Measurements from ENCODE around the gene CAP1. TPM values are rescaled to one million over a fixed set of nuclear protein-coding genes. Genes with fewer than 3 reads are reported as not detected.
"Not testable (repeated sequence)": the region's sequence is repeated elsewhere in the genome, so short reads cannot be mapped to it uniquely, and the experiment has no call there.

The CAP1 gene
- total RNA-seq, 2 experiments from 2014 or later, result 527 to 553 TPM

GRCh38 chr1:40034869-40035268, 5.7 kb upstream of the CAP1 start:
- H3K4me1 Mint-ChIP-seq, result peaks cover 42% of the 10 kb centered on the region
- H3K27me3 Mint-ChIP-seq, result no peaks in the 10 kb centered on the region
- H3K36me3 Mint-ChIP-seq (ENCODE audit: low read depth), result peaks cover 4% of the 10 kb centered on the region
- intact Hi-C loops (cut with DNase I, micrococcal nuclease), result no loop called here
- H3K4me3 Mint-ChIP-seq, result no peak overlapping the region
- H3K27ac Mint-ChIP-seq, result peak overlapping the region; percentile 71
- DNase-seq (no peak), ATAC-seq (no peak)
- H3K9me3 Mint-ChIP-seq (ENCODE audit: low read depth), result no peaks in the 10 kb centered on the region
- ChIA-PET CTCF (interaction anchor here (0.6 to 1.2 kb wide), 11 partner anchors 9 to 215 kb away, joined by 3 to 4 read pairs (median 3); no protein-coding TSS in a partner anchor), POLR2A (interaction anchor here (0.6 kb wide), 1 partner anchor 199 kb away, joined by 3 read pairs; no protein-coding TSS in a partner anchor)

GRCh38 chr1:40036574-40036973, 4.0 kb upstream of the CAP1 start:
- CTCF ChIA-PET, result no interaction called here
- H3K4me3 Mint-ChIP-seq, result no peak overlapping the region
- no peak overlapping the region for H3K27ac Mint-ChIP-seq
- POLR2A ChIA-PET, result no interaction called here
- intact Hi-C loops (cut with DNase I, micrococcal nuclease), result no loop called here
- H3K36me3 Mint-ChIP-seq (ENCODE audit: low read depth), result peaks cover 10% of the 10 kb centered on the region
- ATAC-seq, result no peak
- peaks cover 40% of the 10 kb centered on the region for H3K4me1 Mint-ChIP-seq
- DNase-seq, result no peak
- no peaks in the 10 kb centered on the region for H3K27me3 Mint-ChIP-seq
- no peaks in the 10 kb centered on the region for H3K9me3 Mint-ChIP-seq (ENCODE audit: low read depth)

- DNase-seq; H3K9me3 Mint-ChIP-seq (ENCODE audit: low read depth); H3K27ac Mint-ChIP-seq; CTCF ChIA-PET; intact Hi-C loops (cut with DNase I, micrococcal nuclease); H3K27me3 Mint-ChIP-seq; POLR2A ChIA-PET; ATAC-seq; H3K4me3 Mint-ChIP-seq: not testable (repeated sequence)
- Mint-ChIP-seq H3K36me3 (ENCODE audit: low read depth) (peaks cover 15% of the 10 kb centered on the region), H3K4me1 (peaks cover 44% of the 10 kb centered on the region)
Measured at GRCh38 chr1:40037254-40037653, 3.3 kb upstream of the CAP1 start.

DNA sequence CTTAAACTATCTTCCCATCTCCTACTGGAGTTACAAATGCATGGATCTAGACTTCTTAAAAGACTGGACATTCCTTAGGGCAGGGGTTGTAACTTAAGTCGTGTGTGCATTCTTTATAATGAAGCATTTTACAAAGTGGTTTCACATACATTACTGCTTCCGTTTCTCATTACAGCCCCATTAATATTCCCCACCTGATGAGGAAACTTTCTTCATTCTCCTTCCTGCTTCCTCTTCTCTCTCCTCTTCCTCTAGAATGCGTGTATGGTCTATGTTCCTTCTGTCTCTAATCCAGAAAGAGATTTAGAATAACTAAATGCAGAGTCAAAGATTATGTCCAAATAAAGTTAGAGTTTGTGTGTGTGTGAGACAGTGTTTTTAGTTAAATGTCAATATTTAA, 1.8 kb upstream of the CAP1 start:
- H3K27me3 Mint-ChIP-seq, result no peaks in the 10 kb centered on the region
- peak overlapping the region; percentile 99 for H3K4me3 Mint-ChIP-seq
- peaks cover 54% of the 10 kb centered on the region for H3K4me1 Mint-ChIP-seq
- ChIA-PET POLR2A (interaction anchor here (0.9 to 1.2 kb wide), 2 partner anchors 9 to 80 kb away, joined by 3 to 7 read pairs; no protein-coding TSS in a partner anchor), CTCF (interaction anchor here (0.8 kb wide), 1 partner anchor 11 kb away, joined by 3 read pairs; no protein-coding TSS in a partner anchor)
- no peaks in the 10 kb centered on the region for H3K9me3 Mint-ChIP-seq (ENCODE audit: low read depth)
- peaks cover 24% of the 10 kb centered on the region for H3K36me3 Mint-ChIP-seq (ENCODE audit: low read depth)
- DNase-seq (no peak), ATAC-seq (no peak)
- H3K27ac Mint-ChIP-seq, result peak overlapping the region; percentile 99
- intact Hi-C loops (cut with DNase I, micrococcal nuclease), result no loop called here

- POLR2A ChIA-PET, result interaction anchor here (0.8 to 0.9 kb wide), 2 partner anchors 10 to 18 kb away, joined by 6 to 7 read pairs; no protein-coding TSS in a partner anchor
- intact Hi-C loops (cut with DNase I, micrococcal nuclease), result no loop called here
- Mint-ChIP-seq H3K27me3 (no peaks in the 10 kb centered on the region), H3K4me1 (peaks cover 55% of the 10 kb centered on the region), H3K9me3 (ENCODE audit: low read depth) (no peaks in the 10 kb centered on the region), H3K36me3 (ENCODE audit: low read depth) (peaks cover 30% of the 10 kb centered on the region), H3K4me3 (peak overlapping the region; percentile 99), H3K27ac (peak overlapping the region; percentile 99)
- CTCF ChIA-PET, result interaction anchor here (0.5 to 1.8 kb wide), 5 partner anchors 8 to 743 kb away, joined by 3 to 6 read pairs (median 4); no protein-coding TSS in a partner anchor
- DNase-seq (no peak), ATAC-seq (peak; percentile 0)
Measured at GRCh38 chr1:40039245-40039756, 1.2 kb upstream of the CAP1 start.

- peaks cover 32% of the 10 kb centered on the region for H3K36me3 Mint-ChIP-seq (ENCODE audit: low read depth)
- no peaks in the 10 kb centered on the region for H3K9me3 Mint-ChIP-seq (ENCODE audit: low read depth)
- H3K4me3 Mint-ChIP-seq, result peak overlapping the region; percentile 99
- intact Hi-C loops (cut with DNase I, micrococcal nuclease), result loop anchor here (1.0 to 10.0 kb wide), 13 partner anchors 19 to 822 kb away; partner anchors contain the start of genes NFYC (in 2 of the 2), ZMPSTE24 (in 2 of the 2), CITED4 (in 1 of the 2) and MFSD2A (in 1 of the 2)
- ATAC-seq, result peak; percentile 44
- peaks cover 54% of the 10 kb centered on the region for H3K4me1 Mint-ChIP-seq
- POLR2A ChIA-PET, result interaction anchor here (0.6 to 0.9 kb wide), 3 partner anchors 10 to 401 kb away, joined by 3 to 7 read pairs (median 6); partner anchors contain the start of gene HEYL
- peak overlapping the region; percentile 99 for H3K27ac Mint-ChIP-seq
- peak; percentile 81 for DNase-seq
- H3K27me3 Mint-ChIP-seq, result no peaks in the 10 kb centered on the region
- CTCF ChIA-PET, result interaction anchor here (0.5 to 1.8 kb wide), 7 partner anchors 9 to 742 kb away, joined by 3 to 6 read pairs (median 4); no protein-coding TSS in a partner anchor
Measured at GRCh38 chr1:40039757-40040510, 595 bp upstream of the CAP1 start.

GRCh38 chr1:40041466-40041838, 923 bp downstream of the CAP1 start:
- H3K4me1 Mint-ChIP-seq, result peaks cover 65% of the 10 kb centered on the region
- POLR2A ChIA-PET, result interaction anchor here (0.6 to 0.8 kb wide), 2 partner anchors 9 to 345 kb away, joined by 3 read pairs; no protein-coding TSS in a partner anchor
- DNase-seq (no peak), ATAC-seq (no peak)
- peak overlapping the region; percentile 99 for H3K27ac Mint-ChIP-seq
- peak overlapping the region; percentile 99 for H3K4me3 Mint-ChIP-seq
- H3K36me3 Mint-ChIP-seq (ENCODE audit: low read depth), result peaks cover 46% of the 10 kb centered on the region
- no peaks in the 10 kb centered on the region for H3K9me3 Mint-ChIP-seq (ENCODE audit: low read depth)
- intact Hi-C loops (cut with DNase I, micrococcal nuclease), result loop anchor here (2.0 to 10.0 kb wide), 7 partner anchors 55 to 651 kb away; partner anchors contain the start of genes NFYC (in 2 of the 2), PABPC4 (in 1 of the 2), PPT1 (in 1 of the 2) and SMAP2 (in 1 of the 2)
- CTCF ChIA-PET, result no interaction called here
- H3K27me3 Mint-ChIP-seq, result no peaks in the 10 kb centered on the region

- H3K4me3 Mint-ChIP-seq, result peak overlapping the region; percentile 99
- H3K4me1 Mint-ChIP-seq, result peaks cover 63% of the 10 kb centered on the region
- ChIA-PET CTCF (interaction anchor here (0.7 to 1.4 kb wide), 2 partner anchors 15 to 18 kb away, joined by 3 read pairs; no protein-coding TSS in a partner anchor), POLR2A (interaction anchor here (0.8 kb wide), 1 partner anchor 9 kb away, joined by 3 read pairs; no protein-coding TSS in a partner anchor)
- H3K27me3 Mint-ChIP-seq, result no peaks in the 10 kb centered on the region
- no peak for ATAC-seq
- no peaks in the 10 kb centered on the region for H3K9me3 Mint-ChIP-seq (ENCODE audit: low read depth)
- peak overlapping the region; percentile 86 for H3K27ac Mint-ChIP-seq
- H3K36me3 Mint-ChIP-seq (ENCODE audit: low read depth), result peaks cover 48% of the 10 kb centered on the region
- intact Hi-C loops (cut with DNase I, micrococcal nuclease), result loop anchor here (5.0 to 10.0 kb wide), 5 partner anchors 330 to 650 kb away; partner anchors contain the start of genes NFYC (in 1 of the 2), PABPC4 (in 1 of the 2) and SMAP2 (in 1 of the 2)
- DNase-seq, result no peak
Measured at GRCh38 chr1:40042341-40042740, 1.8 kb downstream of the CAP1 start.

DNA sequence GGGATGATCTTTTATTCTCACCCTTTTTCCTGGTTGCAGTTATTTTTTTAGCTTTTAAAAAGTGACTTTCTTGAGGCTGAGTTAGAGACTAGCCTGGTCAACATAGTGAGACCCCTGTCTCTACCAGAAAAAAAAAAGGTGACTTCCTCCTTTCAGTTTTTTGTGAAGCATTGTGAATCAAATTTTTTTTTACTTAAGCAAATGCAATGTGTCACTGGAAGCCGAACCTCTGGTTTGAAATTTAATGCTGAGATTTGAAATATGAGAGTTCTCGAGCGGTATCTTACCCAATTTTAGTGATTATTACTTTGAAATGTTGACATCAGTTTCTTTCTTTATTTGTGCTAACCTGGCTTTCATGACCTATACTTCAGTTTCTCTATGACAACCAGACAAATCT, 3.6 kb downstream of the CAP1 start:
- Mint-ChIP-seq H3K4me1 (peaks cover 70% of the 10 kb centered on the region), H3K36me3 (ENCODE audit: low read depth) (peaks cover 58% of the 10 kb centered on the region), H3K27me3 (no peaks in the 10 kb centered on the region), H3K9me3 (ENCODE audit: low read depth) (no peaks in the 10 kb centered on the region), H3K4me3 (peak overlapping the region; percentile 99), H3K27ac (peak overlapping the region; percentile 82)
- ChIA-PET CTCF (interaction anchor here (0.9 to 1.0 kb wide), 2 partner anchors 9 to 34 kb away, joined by 3 read pairs; no protein-coding TSS in a partner anchor), POLR2A (interaction anchor here (0.6 to 0.8 kb wide), 3 partner anchors 20 to 89 kb away, joined by 3 to 5 read pairs (median 3); no protein-coding TSS in a partner anchor)
- DNase-seq, result no peak
- no peak for ATAC-seq
- intact Hi-C loops (cut with DNase I, micrococcal nuclease), result loop anchor here (5.0 to 10.0 kb wide), 5 partner anchors 328 to 648 kb away; partner anchors contain the start of genes NFYC (in 1 of the 2), PABPC4 (in 1 of the 2) and SMAP2 (in 1 of the 2)

- Mint-ChIP-seq H3K9me3 (ENCODE audit: low read depth) (no peaks in the 10 kb centered on the region), H3K27ac (peak overlapping the region; percentile 83), H3K27me3 (no peaks in the 10 kb centered on the region), H3K4me3 (peak overlapping the region; percentile 50), H3K4me1 (peaks cover 78% of the 10 kb centered on the region), H3K36me3 (ENCODE audit: low read depth) (peaks cover 65% of the 10 kb centered on the region)
- CTCF ChIA-PET, result interaction anchor here (0.8 to 1.1 kb wide), 3 partner anchors 10 to 294 kb away, joined by 3 read pairs; no protein-coding TSS in a partner anchor
- DNase-seq, result no peak
- POLR2A ChIA-PET, result interaction anchor here (0.9 to 1.0 kb wide), 2 partner anchors 19 to 212 kb away, joined by 3 to 4 read pairs; no protein-coding TSS in a partner anchor
- ATAC-seq, result no peak
- intact Hi-C loops (cut with DNase I, micrococcal nuclease), result loop anchor here in 1 of 2 experiments (5.0 to 10.0 kb wide), 2 partner anchors 337 to 640 kb away; no protein-coding TSS in a partner anchor
Measured at GRCh38 chr1:40045182-40045581, 4.7 kb downstream of the CAP1 start.

Data from activated CD4-positive, alpha-beta T cell treated with anti-CD3 and anti-CD28 coated beads for 36 hours (primary cell).